IPS-11a (cell line): ENCODE data around the gene PPP5C.
"Not testable (repeated sequence)": the region's sequence is repeated elsewhere in the genome, so short reads cannot be mapped to it uniquely, and the experiment has no call there.

Source experiments
- H3K4me3 ChIP-seq: one replicate; pipeline ENCODE4 v1.5.1; 2013; ENCODE audit warnings: low read depth, low read length, control low read depth

The PPP5C gene

DNA sequence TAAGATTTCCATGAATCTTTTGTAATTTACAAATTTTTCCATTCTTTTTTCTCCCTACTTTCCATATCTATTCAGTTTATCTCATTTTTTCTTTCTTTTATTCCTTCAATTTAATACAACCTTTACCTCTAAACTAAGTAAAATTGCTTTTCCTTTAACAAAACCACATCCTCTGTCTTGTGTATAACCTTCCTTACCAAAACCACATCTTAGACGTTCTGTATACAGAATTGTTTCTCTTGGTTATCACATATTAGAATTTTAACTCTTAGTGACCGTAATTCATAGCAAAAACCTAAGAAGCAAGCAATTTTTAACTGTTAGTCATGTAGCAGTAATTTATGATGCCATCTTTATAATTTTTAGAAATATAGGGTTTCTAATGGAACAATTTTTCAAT lies 15.0 kb downstream of the PPP5C start:
- H3K4me3 ChIP-seq: no peak overlapping the region

DNA sequence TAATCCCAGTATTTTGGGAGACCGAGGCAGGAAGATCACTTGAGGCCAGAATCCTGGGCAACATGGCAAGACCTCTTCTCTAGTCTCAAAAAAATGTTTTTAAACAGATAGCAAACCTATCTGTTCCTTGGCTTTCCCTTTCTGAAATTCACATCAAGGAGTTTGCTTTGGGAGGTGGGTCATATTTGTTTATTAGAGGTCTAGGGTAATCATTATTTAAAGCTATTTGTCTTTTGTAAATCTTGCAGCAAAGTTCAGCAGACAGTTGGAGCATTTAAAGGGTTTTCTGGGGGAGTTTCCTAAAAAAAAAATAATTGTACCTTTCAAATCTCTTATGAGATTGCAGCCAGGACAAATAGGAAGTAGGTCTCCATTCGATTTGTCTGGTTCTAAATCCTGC lies 17.5 kb downstream of the PPP5C start:
- H3K4me3 ChIP-seq: no peak overlapping the region

DNA sequence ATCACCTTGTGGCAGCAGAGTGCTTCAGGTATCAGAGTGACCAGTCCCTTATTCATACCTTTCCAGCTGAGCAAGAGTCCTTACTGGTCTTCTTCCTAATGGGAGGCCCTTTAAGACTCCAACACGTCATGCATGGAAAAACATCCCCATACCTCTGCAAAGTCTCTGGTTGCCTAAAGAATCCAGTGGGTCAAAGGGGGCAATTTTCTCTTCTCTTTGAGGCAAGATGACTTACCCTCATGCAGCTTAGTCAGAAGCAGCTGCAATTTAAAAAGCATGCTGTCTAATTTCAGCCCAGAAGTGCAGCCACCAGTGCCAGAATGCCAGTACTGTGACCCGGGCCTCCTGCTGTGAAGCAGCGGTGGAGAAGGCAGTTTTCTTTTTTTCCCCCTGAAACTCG lies 18.7 kb downstream of the PPP5C start:
- no peak overlapping the region for H3K4me3 ChIP-seq

DNA sequence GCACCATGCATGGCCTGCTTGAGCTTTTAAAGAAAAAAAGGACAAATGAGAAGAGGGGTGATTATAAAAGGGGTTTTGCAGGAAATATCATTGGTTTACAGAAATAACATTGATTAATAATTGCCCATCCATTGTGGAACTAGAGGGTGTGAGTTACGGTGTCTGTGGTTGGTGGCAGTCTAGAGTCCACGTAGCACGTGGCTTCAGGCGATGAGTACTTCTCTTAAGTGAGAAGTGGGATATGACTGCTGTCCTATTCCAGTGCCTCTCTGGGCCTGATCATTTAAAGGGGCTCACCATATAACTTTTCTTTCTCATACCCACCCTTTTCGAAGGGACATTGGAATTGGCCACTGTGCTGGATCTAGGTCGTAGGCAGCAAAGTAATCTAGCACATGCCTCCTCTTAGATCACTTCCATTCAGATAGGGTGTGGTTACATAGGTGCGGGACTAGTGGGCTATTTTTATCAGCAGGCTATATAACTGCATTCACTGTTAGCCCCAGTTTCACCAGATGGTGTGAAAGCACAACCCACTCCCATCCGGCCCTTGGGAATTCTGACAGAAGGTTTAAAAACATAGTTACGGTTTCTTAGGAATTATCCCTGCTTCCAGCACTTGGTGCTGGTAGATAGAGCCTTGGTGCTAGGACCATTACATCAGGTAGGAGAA lies 19.9 kb downstream of the PPP5C start:
- no peak overlapping the region for H3K4me3 ChIP-seq

DNA sequence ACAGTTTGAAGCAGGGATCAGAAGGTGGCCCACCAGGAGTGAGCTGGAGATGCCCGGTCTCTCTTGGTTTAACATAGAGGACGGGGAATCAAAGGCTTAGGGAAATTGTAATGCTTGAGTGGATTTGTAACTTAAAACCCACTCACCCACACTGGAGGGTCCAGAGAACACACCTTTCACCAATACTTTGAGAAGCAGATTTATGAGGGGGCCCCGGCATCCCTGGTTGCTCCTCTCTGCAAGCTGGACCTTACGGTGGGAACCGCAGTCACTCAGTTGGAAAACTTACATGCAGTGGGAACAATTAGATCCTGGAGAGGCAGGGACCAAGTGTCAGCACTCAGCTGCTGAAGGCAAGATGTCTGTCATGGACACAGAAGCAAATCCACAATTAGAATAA lies 20.5 kb downstream of the PPP5C start:
- H3K4me3 ChIP-seq: no peak overlapping the region

DNA sequence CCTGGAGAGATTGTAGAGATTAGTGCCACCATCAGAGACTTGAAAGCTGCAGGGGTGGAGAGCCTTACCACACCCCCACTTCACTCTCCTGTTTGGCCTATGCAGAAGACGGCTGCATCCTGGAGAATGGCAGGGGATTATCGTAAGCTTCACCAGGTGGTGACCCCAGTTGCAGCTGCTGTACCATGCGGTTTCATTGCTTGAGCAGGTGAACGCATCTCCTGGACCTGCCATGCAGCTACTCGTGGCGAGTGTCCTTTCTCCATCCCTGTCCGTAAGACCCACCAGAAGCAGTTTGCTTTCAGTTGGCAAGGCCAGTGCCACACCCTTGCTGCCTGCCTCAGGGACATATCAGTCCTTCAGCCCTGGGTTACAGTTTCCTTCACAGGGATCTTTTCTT lies 21.2 kb downstream of the PPP5C start:
- no peak overlapping the region for H3K4me3 ChIP-seq

DNA sequence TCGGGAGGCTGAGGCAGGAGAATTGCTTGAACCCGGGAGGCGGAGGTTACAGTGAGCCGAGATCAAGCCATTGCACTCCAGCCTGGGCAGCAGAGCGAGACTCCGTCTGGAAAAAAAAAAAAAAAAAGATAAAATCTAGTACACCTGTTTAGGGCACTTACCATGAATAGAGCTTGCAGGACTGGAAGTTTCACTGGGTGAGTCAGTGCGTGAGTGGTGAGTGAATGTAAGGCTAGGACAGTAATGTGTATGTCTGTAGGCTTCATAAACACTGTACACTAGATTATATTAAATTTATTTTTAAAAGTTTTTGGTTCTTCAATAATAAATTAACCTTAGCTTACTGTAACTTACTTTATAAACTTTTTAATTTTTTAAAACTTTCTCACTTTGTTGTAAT lies 22.9 kb downstream of the PPP5C start:
- no peak overlapping the region for H3K4me3 ChIP-seq

DNA sequence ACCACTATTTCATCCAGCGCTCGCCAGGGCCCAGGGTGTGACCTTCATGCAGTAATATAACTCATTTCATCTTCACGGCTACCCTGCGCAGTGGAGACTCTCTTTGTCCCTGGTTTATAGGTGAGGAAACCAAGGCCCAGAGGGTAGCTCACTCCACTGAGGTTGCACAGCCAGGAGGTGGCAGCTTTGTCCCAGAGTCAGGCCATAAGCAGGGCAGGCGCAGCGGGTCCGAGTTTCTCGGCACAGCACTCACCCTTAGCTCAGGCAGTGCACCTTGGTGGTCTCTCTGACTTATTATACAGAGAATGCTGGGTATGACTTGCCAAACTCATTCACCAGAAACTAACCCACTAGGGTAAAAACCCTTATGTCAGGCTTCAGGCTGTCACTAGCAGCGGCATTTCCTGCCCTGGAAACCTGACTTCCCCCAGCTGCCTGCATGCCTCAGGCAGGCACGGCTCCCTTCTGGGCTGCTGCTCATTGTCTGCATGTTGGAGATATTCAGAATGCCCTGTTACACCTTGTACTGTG lies 24.5 kb downstream of the PPP5C start:
- no peak overlapping the region for H3K4me3 ChIP-seq

DNA sequence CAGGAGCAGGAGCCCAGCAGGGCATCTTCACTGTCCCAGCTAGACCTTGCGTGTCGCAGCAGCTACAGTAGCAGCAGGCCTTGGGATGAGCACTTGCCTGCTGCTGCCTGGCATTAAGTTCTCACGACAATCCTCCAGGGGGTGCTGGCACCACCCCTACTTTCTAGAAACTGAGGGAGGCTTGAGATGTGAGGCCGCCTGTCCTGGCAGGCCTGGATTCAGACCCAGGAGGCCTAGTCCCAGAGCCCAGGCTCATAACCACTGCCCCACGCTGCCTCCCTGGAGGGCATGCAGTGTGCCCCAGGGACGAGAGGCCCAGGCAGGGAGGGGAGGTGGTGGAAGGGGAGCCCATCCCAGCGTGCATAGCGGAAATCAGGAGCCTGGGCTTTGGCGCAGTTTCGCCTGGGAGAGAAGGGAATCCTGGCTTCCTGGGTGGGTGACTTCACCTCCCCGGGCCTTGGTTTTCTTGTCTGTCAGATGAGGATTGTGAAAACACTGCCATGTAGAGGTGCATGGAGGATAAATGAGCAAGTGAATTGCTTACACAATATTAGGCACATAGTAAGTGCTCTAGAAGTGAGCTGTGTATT lies 26.1 kb downstream of the PPP5C start:
- H3K4me3 ChIP-seq: no peak overlapping the region

DNA sequence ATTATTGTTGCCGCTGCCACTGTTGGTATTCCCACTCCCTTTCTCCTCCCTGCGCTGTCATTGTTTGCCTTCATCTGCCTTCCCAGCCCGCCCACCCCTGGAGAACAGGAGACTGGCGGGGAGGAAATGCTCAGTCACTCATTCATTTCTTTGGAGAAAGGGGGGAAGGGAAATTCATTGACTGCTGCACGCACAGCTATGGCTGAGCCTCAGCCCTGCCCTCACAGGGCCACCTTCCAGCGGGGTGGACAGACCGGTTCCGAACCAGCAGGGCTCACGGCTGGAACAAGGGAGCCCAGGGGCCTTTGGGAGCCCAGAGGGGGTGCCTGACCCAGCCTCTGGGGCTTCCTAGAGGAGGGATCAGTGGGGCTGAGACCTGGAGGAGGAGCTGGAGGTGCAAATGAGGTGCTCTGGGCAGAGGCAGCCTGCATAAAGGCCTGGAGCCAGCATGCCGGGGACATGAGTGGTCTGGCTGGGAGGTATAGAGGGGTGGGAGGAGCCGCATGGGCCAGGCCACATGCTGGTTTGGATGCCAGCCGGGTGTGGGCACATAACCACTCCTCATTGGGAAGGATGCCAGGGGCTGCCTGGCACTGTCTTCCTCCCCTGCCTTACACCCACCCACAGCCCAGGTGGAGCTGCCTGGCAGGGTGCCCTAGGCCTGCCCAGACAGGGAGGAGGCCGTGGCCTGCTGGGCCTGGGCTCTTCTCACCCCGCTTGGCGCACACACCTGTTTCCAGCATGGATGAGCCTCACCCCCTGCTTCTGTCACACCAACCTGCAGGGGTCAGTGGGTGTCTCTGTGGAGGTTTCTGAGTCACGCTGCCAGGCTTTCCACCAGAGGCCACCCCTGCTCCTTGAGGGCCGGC lies 26.8 kb downstream of the PPP5C start:
- no peak overlapping the region for H3K4me3 ChIP-seq

DNA sequence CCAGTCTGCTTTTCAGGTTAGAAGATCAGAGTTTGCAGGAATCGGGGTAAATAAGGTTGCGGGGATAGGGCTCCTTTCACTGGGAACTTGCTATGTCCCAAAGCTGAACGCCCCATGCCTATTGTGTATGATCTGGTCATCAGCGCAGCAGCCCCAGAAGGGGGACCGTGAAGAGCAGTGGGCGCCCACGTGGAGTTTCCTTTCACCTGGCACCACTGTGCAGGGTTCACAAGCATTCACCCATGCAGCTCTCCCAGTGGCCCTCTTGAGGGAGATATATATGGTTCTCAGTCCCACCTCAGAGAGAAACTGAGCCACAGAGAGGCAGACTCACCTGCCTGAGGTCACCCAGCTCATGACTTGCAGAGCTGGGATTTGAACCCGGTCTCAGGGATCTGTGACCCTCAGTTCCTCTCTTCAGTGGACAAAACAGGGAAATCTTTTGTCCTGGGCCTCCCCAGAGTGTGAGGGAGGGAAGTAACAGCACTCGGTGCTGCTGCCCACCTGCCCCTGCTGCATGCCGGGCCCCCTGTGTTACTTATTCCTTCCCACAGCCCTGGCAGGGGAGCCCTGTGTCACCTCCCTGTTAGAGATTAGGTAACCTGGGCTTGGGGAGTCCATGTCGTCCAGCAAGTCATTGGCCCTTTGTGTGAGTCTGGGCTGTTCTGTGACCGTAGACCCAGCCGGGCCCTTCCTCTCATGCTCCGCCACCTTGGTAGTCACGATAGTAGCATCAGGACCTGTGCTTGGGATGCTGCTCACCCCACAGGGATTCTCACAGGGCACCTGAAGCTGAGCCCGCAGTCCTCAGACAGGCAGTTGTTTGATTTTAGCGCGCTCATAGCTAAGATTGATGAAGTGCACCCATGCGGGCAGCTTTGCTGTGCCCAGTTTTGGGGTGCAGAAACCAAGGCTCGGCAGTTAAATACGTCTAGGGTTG lies 27.9 kb downstream of the PPP5C start:
- H3K4me3 ChIP-seq: no peak overlapping the region

DNA sequence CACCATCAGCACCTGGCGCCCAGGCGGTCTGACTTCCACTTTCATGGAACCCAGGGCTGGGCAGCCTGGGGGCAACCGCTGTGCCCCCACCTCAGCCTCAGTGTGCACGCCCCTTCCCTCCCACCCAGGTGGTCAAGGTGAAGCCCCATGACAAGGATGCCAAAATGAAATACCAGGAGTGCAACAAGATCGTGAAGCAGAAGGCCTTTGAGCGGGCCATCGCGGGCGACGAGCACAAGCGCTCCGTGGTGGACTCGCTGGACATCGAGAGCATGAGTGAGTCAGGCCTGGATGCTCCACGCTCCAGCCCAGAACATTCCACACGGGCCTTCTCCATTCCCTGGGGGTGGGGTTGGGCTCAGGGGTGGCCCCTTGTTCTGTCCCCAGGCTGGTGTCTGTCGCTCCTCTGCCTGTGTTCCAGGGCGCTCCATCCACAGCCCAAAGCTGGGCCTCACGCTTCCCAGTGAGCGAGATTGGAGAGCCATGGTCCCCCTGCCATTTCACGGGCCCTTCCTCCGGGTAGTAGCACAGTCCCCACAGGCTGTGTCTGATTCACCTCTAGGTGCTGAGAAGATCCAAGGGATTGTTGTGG lies 28.7 kb downstream of the PPP5C start:
- H3K4me3 ChIP-seq: not testable (repeated sequence)

DNA sequence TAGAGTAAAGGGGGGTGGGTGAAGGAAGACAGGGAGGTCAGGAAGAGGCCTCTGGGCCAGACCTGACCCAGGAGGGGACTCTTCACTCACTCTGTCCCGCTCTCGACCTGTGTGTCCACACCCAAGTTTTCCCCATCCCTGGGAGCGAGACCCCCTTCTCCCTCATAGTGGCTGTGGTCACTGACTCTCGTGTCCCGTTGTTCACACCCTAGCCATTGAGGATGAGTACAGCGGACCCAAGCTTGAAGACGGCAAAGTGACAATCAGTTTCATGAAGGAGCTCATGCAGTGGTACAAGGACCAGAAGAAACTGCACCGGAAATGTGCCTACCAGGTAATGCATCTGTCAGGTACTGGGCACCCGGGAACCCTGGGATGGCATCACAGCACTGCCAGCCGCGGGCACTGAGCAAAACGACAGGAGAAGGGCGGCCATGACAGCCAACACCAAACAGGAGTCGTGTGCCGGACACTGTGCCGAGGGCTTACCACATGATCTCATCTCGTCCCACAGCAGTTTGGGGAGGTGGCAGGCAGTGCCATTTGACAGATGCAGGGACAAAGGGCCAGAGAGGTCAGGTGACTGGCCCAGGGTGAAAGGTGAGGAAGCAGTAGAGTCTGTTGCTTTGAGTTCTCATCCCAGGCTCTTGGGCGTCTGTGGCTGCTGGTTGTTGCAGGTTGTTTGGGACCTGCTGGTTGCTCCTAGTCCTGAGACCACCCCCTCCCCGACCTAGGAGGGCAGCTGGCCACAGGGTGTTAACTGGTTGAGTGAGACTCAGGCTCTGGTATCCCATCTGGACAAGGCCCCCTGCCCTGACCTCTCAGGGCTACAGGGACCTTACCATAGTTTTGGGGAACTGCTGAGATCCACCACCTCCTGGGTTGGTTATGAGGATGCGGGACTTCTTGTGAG lies 29.6 kb downstream of the PPP5C start:
- no peak overlapping the region for H3K4me3 ChIP-seq

DNA sequence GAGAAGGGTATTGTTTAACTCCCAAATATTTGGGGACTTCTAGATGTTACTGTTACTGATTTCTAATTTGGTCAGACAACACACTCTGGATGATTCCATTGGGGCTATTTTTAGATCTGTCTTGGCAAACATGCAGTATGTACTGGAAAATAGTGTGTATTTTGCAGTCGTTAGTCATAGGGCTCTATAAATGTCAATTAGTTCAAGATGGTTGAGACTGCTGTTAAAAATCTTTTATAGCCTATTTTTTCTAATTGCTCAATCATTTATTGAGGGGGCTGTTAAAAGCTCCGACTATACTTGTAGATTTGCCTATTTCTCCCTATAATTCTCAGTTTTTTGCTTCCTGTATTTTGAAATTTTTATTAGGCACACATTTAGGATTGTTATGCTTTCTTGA lies 31.4 kb downstream of the PPP5C start:
- no peak overlapping the region for H3K4me3 ChIP-seq

DNA sequence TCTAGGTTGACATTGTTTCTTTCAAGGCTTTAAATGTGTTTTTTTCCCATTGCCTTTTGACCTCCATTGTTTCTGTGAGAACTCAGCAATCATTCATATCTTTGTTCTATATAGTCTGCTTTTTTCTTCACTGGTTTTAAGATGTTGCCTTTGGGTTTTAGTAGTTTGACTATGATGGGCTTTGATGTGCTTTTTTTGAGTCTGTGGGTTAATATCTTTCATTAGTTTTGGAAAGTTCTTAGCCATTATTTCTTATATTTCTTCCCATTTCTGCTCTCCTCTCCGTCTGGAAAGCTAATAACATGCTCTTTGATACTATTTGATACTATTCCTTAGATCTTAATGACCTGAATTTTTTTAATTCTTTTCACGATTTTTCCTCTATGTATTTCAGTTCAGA lies 33.8 kb downstream of the PPP5C start:
- no peak overlapping the region for H3K4me3 ChIP-seq

DNA sequence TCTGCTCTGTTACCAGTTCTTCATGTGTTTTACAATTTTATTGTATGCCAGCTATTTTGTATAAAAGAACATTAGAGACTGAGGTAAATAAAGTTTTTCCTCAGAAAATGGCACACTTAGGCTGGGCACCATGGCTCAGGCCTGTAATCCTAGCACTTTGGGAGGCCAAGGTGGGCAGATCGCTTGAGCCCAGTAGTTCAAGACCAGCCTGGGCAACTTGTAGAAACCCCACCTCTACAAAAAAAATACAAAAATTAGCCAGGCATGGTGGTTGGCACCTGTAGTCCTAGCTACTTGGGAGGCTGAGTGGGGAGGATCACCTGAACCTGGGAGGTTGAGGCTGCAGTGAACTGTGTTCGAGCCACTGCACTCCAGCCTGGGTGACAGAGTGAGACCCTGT lies 34.5 kb downstream of the PPP5C start:
- H3K4me3 ChIP-seq: no peak overlapping the region

DNA sequence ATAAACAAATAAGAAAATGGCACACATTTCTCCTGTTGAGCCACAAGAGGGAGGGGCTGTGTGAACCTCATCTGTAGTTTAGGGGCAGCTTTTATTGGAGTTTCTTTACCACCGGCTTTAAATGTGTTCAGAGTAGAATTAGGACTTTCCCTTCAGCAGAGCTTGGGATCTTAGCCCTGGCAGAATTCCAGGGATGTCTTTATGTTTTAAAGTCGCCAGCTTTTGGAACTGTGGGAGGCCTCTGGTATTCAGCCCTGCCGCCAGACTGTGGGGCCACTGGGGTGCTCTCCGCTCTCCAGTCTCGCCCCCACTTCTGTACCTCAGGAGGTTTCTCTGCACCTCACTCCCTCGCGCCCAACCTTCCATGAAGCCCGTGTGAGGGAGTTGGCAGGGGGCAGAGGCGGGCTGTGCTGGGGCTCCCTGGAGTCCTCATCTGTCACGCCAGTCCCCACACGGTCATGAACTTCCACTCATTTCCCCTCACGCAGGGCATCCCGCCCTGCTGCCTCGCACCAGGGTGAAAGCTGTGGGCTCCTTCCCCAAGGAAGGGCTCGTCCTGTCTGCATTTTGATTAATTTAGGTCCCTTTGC lies 35.0 kb downstream of the PPP5C start:
- no peak overlapping the region for H3K4me3 ChIP-seq

DNA sequence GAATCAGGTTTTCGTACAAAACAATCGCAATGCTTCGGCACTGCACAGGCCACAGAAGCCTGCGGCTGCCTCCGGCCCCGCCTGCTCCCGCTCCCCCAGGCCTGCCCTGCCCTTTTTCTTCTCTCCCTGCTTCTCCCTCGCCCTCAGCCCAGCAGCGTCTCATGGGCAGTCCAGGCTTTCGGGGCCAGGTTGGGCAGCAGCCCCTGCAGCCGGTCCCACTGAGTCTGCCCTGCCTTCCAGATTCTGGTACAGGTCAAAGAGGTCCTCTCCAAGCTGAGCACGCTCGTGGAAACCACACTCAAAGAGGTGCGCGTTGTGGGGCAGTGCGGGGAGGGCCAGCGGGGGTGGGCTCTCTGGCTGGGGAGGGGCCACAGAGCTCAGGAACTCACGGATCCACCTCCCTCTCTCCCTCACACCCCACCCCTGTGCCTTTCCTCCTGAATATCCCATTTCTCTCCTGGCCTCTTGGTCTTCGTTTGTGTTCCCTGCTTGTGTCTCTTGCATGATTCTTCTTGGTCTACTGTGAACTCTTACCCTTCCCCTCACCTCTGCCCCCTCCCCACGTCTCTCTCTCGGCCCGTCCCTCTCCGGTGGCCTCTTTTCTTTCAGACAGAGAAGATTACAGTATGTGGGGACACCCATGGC lies 36.4 kb downstream of the PPP5C start:
- H3K4me3 ChIP-seq: no peak overlapping the region

DNA sequence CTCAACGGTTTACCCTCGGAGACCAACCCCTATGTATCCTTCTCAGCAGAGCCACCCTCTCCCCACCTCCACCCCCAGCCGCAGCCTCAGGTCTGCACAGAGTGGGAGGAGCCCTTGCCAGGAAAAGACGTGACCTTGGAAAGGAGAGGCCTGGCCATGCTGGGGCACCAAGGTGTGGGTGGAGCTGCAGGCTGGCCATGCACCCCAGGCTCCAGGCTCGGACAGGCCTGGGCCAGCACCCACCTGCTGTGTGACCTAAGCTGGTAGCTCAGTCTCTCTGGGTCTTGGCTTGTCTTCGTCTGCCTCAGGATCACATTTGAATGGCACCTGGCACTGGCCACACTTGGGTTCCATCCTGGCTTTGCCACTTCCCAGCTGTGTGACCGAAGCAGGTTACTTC lies 37.0 kb downstream of the PPP5C start:
- no peak overlapping the region for H3K4me3 ChIP-seq
